Measurements from ENCODE around the gene CC2D1B. TPM values are rescaled to one million over a fixed set of nuclear protein-coding genes. Genes with fewer than 3 reads are reported as not detected.

The CC2D1B gene
- total RNA-seq, 1 experiment from 2014 or later: 22.6 TPM

DNA sequence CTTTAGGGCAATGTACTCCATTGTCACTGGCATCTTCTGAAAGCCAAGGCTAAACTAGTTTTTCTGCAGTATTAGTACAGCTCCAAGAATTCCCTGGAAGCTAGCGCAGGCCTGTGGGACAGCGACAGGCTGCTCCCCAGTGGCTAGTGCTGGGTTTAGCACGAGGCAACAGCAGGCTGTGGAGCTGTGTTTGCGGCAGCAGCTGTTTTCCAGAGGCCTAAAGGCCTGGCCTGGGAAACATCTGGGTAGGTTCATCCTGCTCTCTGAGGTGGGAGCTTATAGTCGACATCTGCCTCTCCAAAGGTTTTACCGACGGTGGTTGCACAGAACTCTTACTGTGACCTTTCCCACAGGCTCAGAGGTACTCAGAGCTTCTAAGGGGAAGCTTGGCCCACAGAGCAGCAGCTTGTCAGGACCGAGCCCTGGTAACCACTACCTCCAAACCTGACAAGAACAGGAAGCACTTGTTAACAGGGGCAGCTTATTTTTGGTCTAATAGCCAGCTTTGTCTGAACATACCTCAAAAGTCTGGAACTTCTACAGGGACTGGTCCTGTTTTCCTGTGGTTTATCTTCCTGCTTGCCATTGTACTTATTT, 17.2 kb downstream of the CC2D1B start:
- Mint-ChIP-seq H3K4me1 (peaks cover 16% of the 10 kb centered on the region), H3K4me3 (no peak overlapping the region), H3K9me3 (no peaks in the 10 kb centered on the region), H3K36me3 (peaks cover 18% of the 10 kb centered on the region), H3K27me3 (ENCODE audit: low read depth) (no peaks in the 10 kb centered on the region), H3K27ac (peak overlapping the region; percentile 80; the same call in 1 of the 2 replicates)
- DNase-seq (ENCODE audit: low spot score) (peak; percentile 67), ATAC-seq (peak; percentile 86)
- CTCF ChIA-PET: interaction anchor here (0.5 to 1.9 kb wide), 34 partner anchors 11 to 452 kb away, joined by 3 to 34 read pairs (median 4); partner anchors contain the start of genes BTF3L4, CC2D1B, KTI12 and ORC1
- POLR2A ChIA-PET: interaction anchor here (0.6 to 0.7 kb wide), 3 partner anchors 209 to 442 kb away, joined by 4 to 10 read pairs (median 5); no protein-coding TSS in a partner anchor
- TF ChIP-seq, protein P1, sequence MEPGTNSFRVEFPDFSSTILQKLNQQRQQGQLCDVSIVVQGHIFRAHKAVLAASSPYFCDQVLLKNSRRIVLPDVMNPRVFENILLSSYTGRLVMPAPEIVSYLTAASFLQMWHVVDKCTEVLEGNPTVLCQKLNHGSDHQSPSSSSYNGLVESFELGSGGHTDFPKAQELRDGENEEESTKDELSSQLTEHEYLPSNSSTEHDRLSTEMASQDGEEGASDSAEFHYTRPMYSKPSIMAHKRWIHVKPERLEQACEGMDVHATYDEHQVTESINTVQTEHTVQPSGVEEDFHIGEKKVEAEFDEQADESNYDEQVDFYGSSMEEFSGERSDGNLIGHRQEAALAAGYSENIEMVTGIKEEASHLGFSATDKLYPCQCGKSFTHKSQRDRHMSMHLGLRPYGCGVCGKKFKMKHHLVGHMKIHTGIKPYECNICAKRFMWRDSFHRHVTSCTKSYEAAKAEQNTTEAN (CRISPR knock-in tag; IDR thresholded peaks at IDR 0.05): no peak
- TF ChIP-seq, protein P2, sequence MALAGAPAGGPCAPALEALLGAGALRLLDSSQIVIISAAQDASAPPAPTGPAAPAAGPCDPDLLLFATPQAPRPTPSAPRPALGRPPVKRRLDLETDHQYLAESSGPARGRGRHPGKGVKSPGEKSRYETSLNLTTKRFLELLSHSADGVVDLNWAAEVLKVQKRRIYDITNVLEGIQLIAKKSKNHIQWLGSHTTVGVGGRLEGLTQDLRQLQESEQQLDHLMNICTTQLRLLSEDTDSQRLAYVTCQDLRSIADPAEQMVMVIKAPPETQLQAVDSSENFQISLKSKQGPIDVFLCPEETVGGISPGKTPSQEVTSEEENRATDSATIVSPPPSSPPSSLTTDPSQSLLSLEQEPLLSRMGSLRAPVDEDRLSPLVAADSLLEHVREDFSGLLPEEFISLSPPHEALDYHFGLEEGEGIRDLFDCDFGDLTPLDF (CRISPR knock-in tag; IDR thresholded peaks at IDR 0.05): no peak
- TF ChIP-seq, protein P3, sequence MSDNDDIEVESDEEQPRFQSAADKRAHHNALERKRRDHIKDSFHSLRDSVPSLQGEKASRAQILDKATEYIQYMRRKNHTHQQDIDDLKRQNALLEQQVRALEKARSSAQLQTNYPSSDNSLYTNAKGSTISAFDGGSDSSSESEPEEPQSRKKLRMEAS (CRISPR knock-in tag; IDR thresholded peaks at IDR 0.05): 0 out of 2 replicates have a peak, but pooled peaks have one; percentile 28
- TF ChIP-seq ZNF263 (CRISPR knock-in tag; IDR thresholded peaks at IDR 0.05; ENCODE audit: low read depth): no peak
- no peak for TF ChIP-seq ZBTB21 (CRISPR knock-in tag; IDR thresholded peaks at IDR 0.05; ENCODE audit: borderline replicate concordance)
- no peak for TF ChIP-seq ZNF219 (CRISPR knock-in tag; IDR thresholded peaks at IDR 0.05; ENCODE audit: borderline replicate concordance)
- TF ChIP-seq HMGA2 (CRISPR knock-in tag; IDR thresholded peaks at IDR 0.05): no peak

DNA sequence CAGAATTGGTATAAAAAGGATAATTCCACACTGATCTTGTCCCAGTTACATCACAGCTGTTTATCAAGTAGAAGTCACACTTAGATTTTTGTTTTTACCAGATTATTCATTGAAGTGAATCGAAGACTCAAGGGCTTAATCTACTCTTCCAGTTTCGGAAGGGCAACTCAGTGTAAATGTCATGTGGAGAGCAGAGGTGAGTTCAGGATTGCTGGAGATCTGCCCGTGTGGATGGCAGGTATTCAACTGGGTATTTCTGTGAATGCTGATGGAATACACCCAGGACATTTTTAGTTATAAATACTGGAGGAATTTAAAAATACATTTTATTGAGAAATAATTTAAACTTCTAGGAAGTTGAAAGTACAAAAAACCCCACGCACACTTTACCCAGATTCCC, 19.4 kb downstream of the CC2D1B start:
- DNase-seq (ENCODE audit: low spot score) (no peak), ATAC-seq (no peak)
- ChIA-PET POLR2A (no interaction called here), CTCF (no interaction called here)
- no peaks in the 10 kb centered on the region for H3K9me3 Mint-ChIP-seq
- TF ChIP-seq ESRRA (CRISPR knock-in tag; IDR thresholded peaks at IDR 0.05; ENCODE audit: borderline replicate concordance): no peak
- TF ChIP-seq NR2C2 (CRISPR knock-in tag; IDR thresholded peaks at IDR 0.05): no peak
- TF ChIP-seq RORB (CRISPR knock-in tag; IDR thresholded peaks at IDR 0.05): no peak
- TF ChIP-seq FOXJ3 (CRISPR knock-in tag; IDR thresholded peaks at IDR 0.05; ENCODE audit: borderline replicate concordance): no peak
- no peak overlapping the region for H3K4me3 Mint-ChIP-seq
- no peaks in the 10 kb centered on the region for H3K27me3 Mint-ChIP-seq (ENCODE audit: low read depth)
- H3K4me1 Mint-ChIP-seq: peaks cover 16% of the 10 kb centered on the region
- peaks cover 4% of the 10 kb centered on the region for H3K36me3 Mint-ChIP-seq
- no peak overlapping the region for H3K27ac Mint-ChIP-seq

DNA sequence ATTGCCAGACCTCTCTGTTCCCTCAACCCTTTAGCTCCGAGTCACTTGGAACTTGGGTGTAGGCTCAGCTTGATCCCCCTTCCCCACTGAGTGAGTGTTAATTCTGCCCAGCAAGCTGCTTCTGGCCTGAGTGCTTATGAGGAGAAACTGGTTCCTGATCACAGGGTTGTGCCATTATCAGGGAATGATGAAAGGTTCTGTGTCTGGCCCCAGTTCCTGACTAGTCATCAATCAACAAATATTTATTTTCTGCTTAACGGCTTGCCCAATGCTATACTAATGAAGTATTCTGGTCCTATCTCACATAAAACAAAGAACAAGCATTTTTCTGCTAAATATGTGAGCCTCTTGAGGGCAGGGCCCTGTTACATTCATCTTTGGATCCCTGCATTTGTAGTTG, 20.8 kb downstream of the CC2D1B start:
- no peaks in the 10 kb centered on the region for H3K9me3 Mint-ChIP-seq
- ATAC-seq (no peak), DNase-seq (ENCODE audit: low spot score) (no peak)
- CTCF ChIA-PET: interaction anchor here (0.6 kb wide), 1 partner anchor 14 kb away, joined by 3 read pairs; no protein-coding TSS in a partner anchor
- H3K4me3 Mint-ChIP-seq: no peak overlapping the region
- H3K27me3 Mint-ChIP-seq (ENCODE audit: low read depth): no peaks in the 10 kb centered on the region
- POLR2A ChIA-PET: interaction anchor here (0.6 kb wide), 1 partner anchor 337 kb away, joined by 4 read pairs; no protein-coding TSS in a partner anchor
- H3K36me3 Mint-ChIP-seq: peaks cover 4% of the 10 kb centered on the region
- 0 out of 2 replicates have a peak overlapping the region, but pooled peaks have one; percentile 23 for H3K27ac Mint-ChIP-seq
- peaks cover 3% of the 10 kb centered on the region for H3K4me1 Mint-ChIP-seq
- TF ChIP-seq, protein P4, sequence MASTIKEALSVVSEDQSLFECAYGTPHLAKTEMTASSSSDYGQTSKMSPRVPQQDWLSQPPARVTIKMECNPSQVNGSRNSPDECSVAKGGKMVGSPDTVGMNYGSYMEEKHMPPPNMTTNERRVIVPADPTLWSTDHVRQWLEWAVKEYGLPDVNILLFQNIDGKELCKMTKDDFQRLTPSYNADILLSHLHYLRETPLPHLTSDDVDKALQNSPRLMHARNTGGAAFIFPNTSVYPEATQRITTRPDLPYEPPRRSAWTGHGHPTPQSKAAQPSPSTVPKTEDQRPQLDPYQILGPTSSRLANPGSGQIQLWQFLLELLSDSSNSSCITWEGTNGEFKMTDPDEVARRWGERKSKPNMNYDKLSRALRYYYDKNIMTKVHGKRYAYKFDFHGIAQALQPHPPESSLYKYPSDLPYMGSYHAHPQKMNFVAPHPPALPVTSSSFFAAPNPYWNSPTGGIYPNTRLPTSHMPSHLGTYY (CRISPR knock-in tag; IDR thresholded peaks at IDR 0.05): no peak
- TF ChIP-seq, protein P5, sequence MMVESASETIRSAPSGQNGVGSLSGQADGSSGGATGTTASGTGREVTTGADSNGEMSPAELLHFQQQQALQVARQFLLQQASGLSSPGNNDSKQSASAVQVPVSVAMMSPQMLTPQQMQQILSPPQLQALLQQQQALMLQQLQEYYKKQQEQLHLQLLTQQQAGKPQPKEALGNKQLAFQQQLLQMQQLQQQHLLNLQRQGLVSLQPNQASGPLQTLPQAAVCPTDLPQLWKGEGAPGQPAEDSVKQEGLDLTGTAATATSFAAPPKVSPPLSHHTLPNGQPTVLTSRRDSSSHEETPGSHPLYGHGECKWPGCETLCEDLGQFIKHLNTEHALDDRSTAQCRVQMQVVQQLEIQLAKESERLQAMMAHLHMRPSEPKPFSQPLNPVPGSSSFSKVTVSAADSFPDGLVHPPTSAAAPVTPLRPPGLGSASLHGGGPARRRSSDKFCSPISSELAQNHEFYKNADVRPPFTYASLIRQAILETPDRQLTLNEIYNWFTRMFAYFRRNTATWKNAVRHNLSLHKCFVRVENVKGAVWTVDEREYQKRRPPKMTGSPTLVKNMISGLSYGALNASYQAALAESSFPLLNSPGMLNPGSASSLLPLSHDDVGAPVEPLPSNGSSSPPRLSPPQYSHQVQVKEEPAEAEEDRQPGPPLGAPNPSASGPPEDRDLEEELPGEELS (CRISPR knock-in tag; IDR thresholded peaks at IDR 0.05): no peak
- TF ChIP-seq IRF2 (CRISPR knock-in tag; IDR thresholded peaks at IDR 0.05; ENCODE audit: borderline replicate concordance, low read depth) (no peak), RORB (CRISPR knock-in tag; IDR thresholded peaks at IDR 0.05) (no peak)
- TF ChIP-seq, protein P6, sequence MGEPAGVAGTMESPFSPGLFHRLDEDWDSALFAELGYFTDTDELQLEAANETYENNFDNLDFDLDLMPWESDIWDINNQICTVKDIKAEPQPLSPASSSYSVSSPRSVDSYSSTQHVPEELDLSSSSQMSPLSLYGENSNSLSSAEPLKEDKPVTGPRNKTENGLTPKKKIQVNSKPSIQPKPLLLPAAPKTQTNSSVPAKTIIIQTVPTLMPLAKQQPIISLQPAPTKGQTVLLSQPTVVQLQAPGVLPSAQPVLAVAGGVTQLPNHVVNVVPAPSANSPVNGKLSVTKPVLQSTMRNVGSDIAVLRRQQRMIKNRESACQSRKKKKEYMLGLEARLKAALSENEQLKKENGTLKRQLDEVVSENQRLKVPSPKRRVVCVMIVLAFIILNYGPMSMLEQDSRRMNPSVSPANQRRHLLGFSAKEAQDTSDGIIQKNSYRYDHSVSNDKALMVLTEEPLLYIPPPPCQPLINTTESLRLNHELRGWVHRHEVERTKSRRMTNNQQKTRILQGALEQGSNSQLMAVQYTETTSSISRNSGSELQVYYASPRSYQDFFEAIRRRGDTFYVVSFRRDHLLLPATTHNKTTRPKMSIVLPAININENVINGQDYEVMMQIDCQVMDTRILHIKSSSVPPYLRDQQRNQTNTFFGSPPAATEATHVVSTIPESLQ (CRISPR knock-in tag; IDR thresholded peaks at IDR 0.05): no peak

Measured in WTC11 (cell line).